ENCODE data around the gene SLC2A13. TPM values are rescaled to one million over a fixed set of nuclear protein-coding genes. Genes with fewer than 3 reads are reported as not detected.
"Not testable (repeated sequence)": the region's sequence is repeated elsewhere in the genome, so short reads cannot be mapped to it uniquely, and the experiment has no call there.

The SLC2A13 gene
- total RNA-seq, 1 donor from 2014 or later = 15.8 TPM

GRCh38 chr12:39852346-39852745 lies 253.5 kb downstream of the SLC2A13 start:
- Mint-ChIP-seq H3K9me3 (ENCODE audit: unreplicated experiment) (no peaks in the 10 kb centered on the region), H3K27ac (ENCODE audit: unreplicated experiment) (no peak overlapping the region), H3K4me1 (ENCODE audit: unreplicated experiment) (no peaks in the 10 kb centered on the region), H3K36me3 (ENCODE audit: low read depth, unreplicated experiment) (no peaks in the 10 kb centered on the region), H3K27me3 (ENCODE audit: unreplicated experiment) (peaks cover 2% of the 10 kb centered on the region), H3K4me3 (ENCODE audit: unreplicated experiment) (no peak overlapping the region)
- no peak for TF ChIP-seq CTCF (IDR thresholded peaks at IDR 0.05; ENCODE audit: unreplicated experiment)
- no peak for DNase-seq (ENCODE audit: low spot score)

- DNase-seq (ENCODE audit: low spot score); H3K36me3 Mint-ChIP-seq (ENCODE audit: low read depth, unreplicated experiment); H3K27me3 Mint-ChIP-seq (ENCODE audit: unreplicated experiment); H3K27ac Mint-ChIP-seq (ENCODE audit: unreplicated experiment); H3K4me3 Mint-ChIP-seq (ENCODE audit: unreplicated experiment); H3K4me1 Mint-ChIP-seq (ENCODE audit: unreplicated experiment); H3K9me3 Mint-ChIP-seq (ENCODE audit: unreplicated experiment): not testable (repeated sequence)
Measured at GRCh38 chr12:39848218-39848617, 257.7 kb downstream of the SLC2A13 start.

- Mint-ChIP-seq H3K27me3 (ENCODE audit: unreplicated experiment) (no peaks in the 10 kb centered on the region), H3K9me3 (ENCODE audit: unreplicated experiment) (no peaks in the 10 kb centered on the region), H3K4me3 (ENCODE audit: unreplicated experiment) (no peak overlapping the region), H3K4me1 (ENCODE audit: unreplicated experiment) (peaks cover 2% of the 10 kb centered on the region), H3K36me3 (ENCODE audit: low read depth, unreplicated experiment) (no peaks in the 10 kb centered on the region), H3K27ac (ENCODE audit: unreplicated experiment) (no peak overlapping the region)
- TF ChIP-seq CTCF (IDR thresholded peaks at IDR 0.05; ENCODE audit: unreplicated experiment) = no peak
- DNase-seq (ENCODE audit: low spot score) = no peak
Measured at GRCh38 chr12:39846971-39847650, 258.8 kb downstream of the SLC2A13 start.

GRCh38 chr12:39846304-39846703 lies 259.6 kb downstream of the SLC2A13 start:
- no peak for TF ChIP-seq CTCF (IDR thresholded peaks at IDR 0.05; ENCODE audit: unreplicated experiment)
- Mint-ChIP-seq H3K4me3 (ENCODE audit: unreplicated experiment) (no peak overlapping the region), H3K4me1 (ENCODE audit: unreplicated experiment) (peaks cover 2% of the 10 kb centered on the region), H3K27ac (ENCODE audit: unreplicated experiment) (no peak overlapping the region), H3K36me3 (ENCODE audit: low read depth, unreplicated experiment) (no peaks in the 10 kb centered on the region), H3K27me3 (ENCODE audit: unreplicated experiment) (no peaks in the 10 kb centered on the region), H3K9me3 (ENCODE audit: unreplicated experiment) (no peaks in the 10 kb centered on the region)
- DNase-seq (ENCODE audit: low spot score) = no peak

- TF ChIP-seq CTCF (IDR thresholded peaks at IDR 0.05; ENCODE audit: unreplicated experiment) = no peak
- H3K27ac Mint-ChIP-seq (ENCODE audit: unreplicated experiment) = no peak overlapping the region
- peaks cover 11% of the 10 kb centered on the region for H3K4me1 Mint-ChIP-seq (ENCODE audit: unreplicated experiment)
- no peaks in the 10 kb centered on the region for H3K36me3 Mint-ChIP-seq (ENCODE audit: low read depth, unreplicated experiment)
- no peak for DNase-seq (ENCODE audit: low spot score)
- no peaks in the 10 kb centered on the region for H3K9me3 Mint-ChIP-seq (ENCODE audit: unreplicated experiment)
- H3K27me3 Mint-ChIP-seq (ENCODE audit: unreplicated experiment) = peaks cover 2% of the 10 kb centered on the region
- no peak overlapping the region for H3K4me3 Mint-ChIP-seq (ENCODE audit: unreplicated experiment)
Measured at GRCh38 chr12:39840422-39840821, 265.5 kb downstream of the SLC2A13 start.

All from endothelial cell (in vitro differentiated cells).